ENCODE results near the gene JAM3.
"Not testable (repeated sequence)": the region's sequence is repeated elsewhere in the genome, so short reads cannot be mapped to it uniquely, and the experiment has no call there.

The JAM3 gene

DNA sequence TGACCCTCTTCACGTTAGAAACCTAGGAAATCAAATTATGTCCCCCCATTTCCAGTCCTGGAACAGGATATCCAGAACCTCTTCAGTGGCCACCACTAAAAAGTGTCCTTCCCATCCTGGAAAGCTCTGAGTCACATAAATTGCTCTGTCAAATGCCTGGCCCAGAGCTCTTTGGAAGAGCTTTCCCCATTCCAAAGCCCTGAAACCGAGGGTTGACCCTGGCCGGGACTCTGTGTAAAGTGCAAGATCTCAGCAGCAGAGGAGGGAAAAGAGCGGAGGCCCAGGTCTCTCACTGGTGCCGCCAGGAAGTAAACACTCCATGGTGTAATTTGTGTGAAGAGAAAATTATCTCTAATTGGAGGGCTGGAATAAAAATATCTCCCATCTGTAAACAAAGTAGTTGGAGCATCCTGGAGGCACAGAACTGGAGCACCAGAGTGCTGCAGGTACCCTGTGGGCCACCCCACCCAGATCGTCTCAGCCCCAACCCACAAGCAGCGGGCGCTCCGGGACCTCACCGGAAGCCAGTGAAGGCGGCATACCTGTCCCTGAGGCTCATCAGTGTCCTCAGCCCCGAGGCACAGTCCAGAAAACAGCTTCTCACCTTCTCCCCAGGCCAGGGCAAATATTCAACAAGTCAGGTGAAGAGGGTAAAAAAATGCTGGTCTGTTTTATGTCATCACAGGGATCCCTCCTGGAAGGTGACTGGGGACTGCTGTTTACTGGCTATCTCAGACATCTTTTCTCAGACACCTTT lies 4.7 kb upstream of the JAM3 start:
- DNase-seq, result peak; percentile 84

DNA sequence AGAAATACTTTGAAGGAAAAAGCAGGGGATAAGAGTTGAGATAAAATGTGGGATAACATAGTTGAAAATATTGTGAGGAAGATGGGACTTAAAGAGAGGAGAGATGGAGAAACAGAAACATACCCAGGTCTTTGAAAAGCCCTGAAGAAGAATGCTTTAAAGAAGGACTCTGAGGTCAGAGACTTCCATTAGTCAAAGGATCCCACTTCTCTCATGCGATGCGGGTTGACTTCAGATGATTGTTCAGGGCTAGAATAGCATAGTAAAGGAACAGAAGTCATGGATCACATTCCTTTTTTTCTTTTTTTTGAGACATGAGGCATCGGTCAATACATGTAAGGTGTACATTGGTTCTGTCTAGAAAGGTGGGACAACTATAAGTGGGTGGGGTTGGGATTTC lies 3.5 kb upstream of the JAM3 start:
- no peak for DNase-seq

DNA sequence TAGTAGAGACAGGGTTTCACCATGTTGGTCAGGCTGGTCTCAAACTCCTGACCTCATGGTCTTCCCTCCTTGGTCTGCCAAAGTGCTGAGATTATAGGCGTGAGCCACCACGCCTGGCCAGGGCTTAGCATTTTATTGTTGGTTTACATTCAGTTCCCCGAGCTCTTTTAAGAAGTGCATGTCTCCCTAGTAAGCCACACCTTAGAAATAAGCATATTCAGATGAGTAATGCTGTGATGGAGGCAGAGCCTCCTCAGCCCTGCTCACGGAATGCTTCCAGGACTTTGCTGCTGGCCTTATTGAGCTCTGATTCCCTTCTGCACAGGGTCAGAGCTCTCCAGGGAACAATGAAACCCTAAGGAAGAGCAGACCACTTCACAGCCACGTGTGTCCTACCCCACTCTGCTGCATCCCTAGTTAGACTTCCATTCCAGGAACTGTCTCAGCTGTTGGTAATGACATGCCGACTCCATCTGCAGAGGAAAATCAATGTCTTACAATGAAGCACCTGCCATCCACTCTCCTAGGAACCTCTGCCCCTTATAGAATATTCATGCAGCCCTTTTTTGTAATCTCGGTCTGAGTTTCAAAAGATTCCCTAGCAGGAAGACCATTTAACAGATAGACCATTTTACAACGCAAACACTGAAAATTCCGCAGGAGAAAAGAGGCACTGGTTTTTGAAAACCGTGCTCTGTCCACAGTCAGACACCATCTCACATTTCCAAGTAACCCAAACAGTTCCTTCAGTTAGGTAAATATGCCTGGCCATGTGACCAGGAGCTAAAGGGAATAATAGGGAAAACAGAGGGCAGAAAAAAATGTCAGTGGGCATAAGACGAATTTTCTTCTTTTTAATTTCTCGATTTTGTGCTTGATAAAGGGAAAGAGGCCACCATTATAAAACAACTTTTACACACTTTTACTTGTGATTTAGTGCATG lies 1.7 kb upstream of the JAM3 start:
- no peak for DNase-seq

DNA sequence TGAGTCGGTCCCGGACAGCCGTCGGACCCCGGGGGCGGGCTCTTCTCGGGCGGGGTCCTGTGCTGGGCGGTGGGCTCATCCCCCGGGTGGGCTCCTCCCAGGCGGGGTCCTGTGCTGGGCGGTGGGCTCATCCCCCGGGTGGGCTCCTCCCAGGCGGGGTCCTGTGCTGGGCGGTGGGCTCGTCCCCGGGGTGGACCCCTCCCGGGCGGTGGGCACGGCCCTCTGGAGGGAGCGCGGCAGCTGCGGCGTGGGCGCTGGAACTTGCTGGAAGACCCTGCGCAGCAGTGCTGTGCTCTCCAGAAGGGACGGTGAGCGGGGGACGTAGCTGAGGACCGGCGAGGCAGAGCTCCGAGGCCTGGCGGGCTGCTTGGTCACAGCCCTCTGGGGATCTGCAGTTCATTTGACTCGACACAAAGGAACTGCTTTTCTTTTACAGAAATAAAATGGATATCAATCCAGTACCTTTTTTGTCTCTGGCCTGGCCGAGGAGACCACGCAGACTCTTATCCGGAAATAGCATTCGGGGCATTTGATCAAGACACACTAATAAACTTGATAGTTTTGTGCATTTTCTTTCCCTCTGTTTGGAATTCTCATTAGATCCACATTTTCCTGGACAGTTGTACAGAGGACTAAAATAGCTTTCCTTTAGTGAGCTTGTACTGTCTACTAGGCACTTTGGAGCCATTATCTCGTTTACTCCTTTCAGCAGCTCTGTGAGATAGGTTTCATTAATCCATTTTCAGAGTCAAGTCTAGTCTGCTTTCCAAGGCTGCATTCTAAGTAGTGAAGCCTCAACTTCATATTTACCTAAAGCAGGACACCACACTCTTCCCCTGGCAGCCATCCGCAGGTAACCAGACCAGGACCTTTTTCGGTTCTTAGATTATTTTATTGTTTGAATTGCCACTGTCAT lies 812 bp downstream of the JAM3 start:
- peak; percentile 14 for DNase-seq

DNA sequence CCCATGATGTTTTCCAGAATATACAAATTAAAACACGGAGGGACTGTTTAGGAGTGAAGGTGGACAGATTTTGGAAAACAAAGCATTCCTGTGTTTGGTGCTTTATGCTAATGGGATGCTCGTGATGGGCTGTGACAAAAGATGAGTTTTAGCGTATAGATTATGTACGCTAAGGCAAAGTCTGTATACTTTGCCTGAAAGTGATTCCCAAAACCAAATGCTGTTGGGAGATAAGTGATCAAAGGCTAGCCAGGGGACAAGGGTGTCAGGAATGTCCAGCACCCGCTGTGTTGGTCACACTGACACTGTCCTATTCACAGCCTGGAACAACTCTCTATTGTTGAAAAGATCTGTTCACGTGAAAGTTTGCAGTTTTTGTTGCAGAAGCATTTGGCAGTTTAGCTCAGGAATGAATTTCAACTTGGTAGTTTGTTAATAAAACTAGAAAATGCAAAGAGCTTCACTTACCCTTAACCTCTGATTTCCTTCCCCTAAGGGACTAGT lies 1.5 kb downstream of the JAM3 start:
- no peak for DNase-seq

DNA sequence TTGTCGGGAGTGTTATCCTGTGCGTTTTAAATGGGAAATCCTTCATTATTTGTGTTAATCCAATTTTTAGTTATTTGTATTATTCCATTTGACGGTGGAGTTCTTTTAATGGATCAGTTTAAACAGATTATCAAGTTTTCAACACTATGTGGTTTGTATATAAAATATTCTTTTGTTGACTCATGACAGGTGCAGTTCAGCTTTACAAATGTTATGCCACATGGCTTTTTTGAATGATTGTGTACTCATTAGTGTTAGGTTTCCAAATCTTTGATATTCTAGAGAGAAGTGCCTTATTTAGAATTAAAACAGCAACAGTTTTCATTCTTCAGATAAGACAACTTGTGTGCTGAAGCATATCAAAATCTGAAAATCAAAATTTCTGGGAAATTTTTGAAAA lies 2.4 kb downstream of the JAM3 start:
- no peak for DNase-seq

DNA sequence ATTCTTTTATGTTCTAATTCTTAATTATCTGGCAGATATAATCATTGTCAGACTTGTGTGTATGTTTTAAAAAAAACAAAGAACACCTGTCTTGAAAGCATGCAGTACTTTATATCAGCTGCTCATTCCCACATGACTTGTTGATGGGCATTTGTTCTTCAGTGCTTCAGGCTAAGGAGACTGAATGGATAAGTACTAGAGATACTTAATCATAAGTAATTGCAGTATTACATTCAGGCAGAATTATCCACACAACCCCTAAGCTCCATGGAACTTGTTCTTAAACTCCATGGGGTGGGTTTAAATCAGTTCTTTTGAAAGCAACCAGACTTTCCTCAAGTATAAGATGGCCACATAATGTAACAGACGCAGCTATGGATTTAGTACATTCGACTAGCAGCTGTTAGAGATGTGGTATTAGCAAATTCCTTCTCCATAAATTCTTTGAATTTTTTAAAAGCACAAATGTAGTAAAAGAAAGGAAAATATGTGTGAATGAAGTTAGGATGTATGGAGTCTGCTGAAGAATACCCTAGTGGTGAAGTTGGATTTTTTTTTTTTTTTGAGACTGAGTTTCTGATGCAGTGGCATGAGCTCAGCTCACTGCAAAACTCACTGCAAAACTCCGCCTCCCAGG lies 3.0 kb downstream of the JAM3 start:
- DNase-seq, result peak; percentile 36

DNA sequence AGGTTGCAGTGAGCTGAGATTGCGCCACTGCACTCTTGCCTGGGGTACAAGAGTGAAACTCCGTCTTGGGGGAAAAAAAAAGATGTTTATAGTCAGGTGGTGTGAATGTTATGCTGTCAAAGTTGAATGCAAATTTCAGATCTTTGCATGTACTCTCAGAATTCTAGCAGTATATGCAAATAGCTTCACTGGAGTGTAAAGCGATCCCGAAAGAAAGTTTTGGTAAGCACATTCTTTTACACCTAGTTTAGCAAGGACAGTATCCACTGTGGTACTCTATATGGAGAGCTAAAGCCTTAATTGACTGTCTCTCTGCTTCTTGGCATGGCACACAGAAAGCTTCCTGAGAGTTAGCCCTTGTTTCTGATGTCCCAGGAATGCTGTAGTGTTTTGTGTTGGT lies 4.0 kb downstream of the JAM3 start:
- DNase-seq, result no peak

DNA sequence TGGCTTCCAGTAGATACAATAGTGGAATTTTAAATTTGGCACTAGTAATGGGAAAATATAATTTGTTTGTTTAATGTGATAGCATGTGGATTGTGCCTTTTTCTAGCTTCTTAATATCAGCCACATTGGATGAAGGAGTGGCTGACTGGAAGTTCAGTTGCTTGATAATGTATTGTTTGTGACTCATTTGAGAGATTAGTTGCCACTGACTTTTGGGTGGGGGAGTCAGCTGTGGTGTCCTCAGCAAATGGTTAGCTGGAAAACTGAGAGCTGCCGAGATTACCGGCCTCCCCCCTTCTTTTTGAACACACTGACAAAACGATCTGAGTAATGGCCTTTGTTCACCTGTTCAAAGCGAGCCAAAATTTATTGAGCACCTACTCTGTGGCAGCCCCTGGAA lies 5.5 kb downstream of the JAM3 start:
- no peak for DNase-seq

DNA sequence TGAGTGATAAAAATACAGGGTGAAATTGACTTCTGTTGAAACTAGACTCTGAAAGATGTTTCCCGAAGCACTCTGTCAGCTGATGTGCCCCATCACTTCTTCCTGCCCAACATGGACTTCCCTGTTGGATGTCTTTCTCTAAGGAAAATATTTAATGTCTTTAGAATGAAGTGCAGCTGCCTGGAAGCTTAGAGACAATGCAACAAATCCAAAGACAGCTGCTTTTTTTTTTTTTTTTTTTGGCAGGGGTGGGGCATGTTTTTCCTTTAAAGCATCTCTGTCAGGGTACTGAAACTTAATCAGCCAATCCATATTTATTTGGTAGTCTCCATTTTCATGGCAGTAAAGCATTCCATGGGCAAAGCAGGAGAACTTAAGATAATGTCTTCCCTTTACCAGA lies 5.9 kb downstream of the JAM3 start:
- DNase-seq, result no peak

DNA sequence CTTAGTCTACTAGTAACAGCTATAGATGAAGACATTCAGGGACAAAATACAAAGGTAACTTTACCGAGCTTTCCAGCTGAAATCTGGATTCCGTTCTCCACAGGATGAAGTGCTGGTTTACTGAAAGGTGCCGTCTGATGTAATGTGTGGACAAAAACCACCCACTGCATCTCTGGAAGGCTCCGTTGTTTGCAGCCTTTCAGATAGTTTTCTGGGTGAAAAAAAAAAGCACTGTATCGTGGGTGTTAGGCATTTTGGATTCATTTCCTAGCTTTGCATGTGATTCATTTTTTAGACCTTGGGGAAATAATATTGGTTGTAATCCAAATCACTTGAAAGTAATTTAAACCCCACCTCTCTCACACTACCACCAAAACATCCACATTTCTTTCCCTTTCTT lies 10.4 kb downstream of the JAM3 start:
- DNase-seq, result no peak

DNA sequence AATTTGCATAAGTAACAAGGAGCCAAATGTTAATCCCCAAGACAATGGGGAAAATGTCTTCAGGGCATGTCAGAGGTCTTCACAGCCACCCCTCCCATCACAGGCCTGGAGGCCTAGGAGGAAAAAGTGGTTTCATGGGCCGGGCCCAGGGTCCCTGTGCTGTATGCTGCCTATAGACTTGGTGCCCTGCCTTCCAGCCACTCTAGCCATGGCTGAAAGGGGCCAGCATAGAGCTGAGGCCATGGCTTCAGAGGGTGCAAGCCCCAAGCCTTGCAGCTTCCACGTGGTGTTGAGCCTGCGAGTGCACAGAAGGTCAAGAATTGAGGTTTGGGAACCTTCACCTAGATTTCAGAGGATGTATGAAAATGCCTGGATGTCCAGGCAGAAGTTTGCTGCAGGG lies 12.4 kb downstream of the JAM3 start:
- not testable (repeated sequence) for DNase-seq

DNA sequence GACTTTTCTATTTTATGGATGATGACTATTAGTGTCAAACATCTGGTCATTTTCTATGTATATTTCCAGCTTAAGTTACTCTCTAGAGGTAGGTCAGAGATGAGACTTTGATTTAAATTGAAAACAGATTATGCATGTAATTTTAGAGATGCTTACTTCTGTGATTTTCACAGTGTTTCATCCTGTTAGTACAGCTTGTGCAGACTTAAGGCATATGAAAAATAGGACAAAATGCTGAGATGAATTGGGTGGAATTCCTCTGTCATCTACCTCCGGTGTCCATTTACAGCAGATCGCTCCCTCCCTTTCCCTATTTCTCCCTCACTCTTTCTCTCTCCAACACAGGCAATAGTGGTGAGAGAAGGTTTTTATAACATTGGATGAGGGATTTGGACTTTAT lies 14.1 kb downstream of the JAM3 start:
- DNase-seq, result no peak

DNA sequence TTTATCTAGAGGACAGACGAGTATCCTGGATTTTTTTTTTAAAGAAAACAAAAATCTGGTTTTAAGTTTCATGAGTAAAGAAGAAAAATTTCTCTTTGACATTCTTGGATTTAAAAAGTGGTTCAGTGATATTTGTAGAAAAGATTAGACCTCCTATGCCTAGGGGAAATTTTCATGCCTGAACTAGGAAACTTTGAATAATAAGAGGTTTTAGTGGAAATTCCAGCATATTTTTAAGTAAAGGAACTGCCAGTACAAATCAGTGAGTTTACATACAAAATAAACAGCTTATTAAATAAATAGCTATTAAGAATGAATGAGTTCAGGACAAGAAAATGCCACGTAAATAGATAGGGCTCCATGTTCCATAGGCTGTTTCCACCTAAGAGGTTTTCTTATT lies 17.5 kb downstream of the JAM3 start:
- DNase-seq, result no peak

DNA sequence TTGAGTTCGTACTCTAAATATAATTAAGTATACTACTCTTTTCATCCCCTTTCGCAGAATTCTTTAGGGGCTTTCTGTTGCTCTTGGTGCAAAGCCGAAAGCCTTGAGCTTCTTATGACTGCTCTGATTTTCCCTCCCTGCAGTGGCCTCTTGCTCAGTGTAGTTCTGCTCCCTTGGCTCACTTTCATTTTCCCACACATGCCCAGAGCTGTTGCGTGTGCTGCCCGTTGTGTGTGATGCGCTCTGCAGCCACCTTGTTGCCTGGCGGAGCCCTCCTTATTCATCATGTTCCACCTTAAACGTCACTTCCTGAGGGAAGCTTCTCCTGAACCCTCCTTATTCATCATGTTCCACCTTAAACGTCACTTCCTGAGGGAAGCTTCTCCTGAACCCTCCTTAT lies 23.1 kb downstream of the JAM3 start:
- not testable (repeated sequence) for DNase-seq

DNA sequence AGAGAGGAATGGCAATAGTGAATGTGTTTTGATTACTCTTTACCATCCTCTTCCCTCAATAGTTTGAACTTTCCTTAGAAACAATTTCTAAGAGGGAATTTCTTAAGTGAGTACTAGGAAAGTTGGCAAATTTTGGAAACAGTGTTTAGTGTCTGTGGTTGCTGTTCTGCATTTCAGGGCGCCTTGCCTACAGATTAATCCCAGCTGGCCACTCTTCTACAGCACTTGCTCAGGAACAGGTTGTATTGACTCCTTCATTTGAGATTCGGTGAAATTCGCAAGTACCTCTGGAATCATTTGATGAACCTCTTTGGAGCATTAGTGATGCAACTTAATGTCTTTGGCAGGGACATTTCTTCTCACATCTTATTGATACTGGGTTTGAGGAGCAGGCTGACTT lies 28.3 kb downstream of the JAM3 start:
- DNase-seq, result no peak

DNA sequence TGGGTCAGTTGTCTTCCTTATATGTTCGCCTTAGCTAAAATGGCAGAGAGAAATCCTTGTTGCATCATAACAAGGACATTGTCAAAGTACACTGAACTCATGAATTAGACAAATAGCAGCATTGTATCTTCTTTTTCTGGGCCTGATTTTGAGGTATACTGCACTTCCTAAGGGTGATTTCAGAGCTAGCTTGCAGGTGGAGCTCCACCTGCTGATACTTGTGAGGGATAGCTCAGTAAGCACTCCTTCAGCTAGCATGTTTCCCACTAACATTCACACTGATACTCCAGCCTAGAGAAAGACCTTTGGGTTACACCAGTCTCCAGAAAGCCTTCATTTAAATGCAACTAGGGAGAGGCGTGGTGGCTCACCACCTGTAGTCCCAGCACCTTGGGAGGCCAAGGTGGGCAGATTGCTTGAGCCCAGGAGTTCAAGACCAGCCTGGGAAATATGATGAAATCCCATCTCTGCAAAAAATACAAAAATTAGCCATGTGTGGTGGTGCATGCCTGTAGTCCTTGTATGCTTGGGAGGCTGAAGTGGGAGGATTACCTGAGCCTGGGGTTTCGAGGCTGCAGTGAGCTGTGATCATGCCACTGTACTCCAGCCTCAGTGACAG lies 29.8 kb downstream of the JAM3 start:
- peak; percentile 41 for DNase-seq

DNA sequence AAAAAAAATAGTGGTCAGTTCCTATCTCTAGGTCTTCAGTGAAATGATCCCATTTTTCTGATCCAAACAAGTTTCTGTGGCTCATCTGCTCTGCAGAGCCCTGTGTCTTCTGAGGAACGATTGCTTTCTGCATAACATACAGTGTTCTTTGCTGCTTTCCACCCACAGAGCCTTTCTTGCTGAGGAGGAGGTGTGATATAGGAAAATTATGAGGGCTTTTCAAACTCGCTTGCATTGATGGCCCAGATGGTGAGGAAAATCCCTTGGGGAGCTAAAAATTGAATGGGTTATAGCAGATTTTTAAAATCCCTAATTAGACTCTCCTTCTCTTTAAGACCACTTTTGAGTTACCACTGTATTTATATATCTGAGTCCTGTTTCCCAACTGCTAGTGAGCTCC lies 31.3 kb downstream of the JAM3 start:
- no peak for DNase-seq

DNA sequence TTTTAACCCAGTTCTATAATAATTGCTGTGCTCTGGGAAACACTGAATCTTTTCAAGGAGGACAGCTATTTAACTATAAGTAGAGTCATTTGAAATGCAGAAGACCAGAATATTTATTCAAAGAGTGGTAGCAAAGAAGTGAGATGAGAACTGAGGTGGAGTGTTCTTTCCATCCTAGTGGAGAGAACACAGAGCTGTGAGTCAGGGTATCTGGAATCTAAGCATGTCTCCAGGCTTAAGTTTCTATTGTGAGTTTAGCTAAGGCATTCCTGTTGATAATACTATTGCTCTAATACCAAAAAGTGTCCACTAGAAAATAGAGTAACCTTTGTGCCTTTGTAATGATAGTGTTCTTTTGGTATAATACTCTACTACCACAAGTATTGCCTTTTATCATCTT lies 32.4 kb downstream of the JAM3 start:
- DNase-seq, result no peak

DNA sequence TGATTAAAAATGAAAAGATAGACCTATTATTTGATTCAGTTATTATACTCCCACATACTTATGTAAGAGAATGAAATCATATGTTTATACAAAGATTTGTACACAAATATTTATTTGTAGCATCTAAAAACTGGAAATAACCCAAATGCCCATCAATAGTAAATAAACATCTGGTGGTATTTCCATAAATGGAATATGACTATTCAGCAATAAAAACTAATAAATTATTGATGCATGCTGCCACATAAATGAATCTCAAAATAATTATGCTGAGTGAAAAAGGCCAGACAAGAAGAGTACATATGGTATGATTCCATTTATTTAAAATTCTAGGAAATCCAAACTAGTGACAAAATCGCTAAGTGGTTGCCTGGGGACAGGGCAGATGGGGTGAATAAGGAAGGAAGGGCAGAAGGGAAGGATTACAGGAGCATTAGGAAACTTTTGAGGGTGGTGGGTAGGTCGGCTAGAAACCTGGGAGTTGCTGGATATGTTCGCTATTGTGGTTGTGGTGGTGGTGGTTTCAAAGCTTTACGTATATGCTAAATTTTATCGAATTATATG lies 41.5 kb downstream of the JAM3 start:
- no peak for DNase-seq

DNA sequence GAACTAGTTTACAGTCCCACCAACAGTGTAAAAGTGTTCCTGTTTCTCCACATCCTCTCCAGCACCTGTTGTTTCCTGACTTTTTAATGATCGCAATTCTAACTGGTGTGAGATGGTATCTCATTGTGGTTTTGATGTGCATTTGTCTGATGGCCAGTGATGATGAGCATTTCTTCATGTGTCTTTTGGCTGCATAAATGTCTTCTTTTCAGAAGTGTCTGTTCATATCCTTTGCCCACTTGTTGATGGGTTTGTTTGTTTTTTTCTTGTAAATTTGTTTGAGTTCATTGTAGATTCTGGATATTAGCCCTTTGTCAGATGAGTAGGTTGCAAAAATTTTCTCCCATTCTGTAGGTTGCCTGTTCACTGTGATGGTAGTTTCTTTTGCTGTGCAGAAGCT lies 44.9 kb downstream of the JAM3 start:
- DNase-seq, result not testable (repeated sequence)

DNA sequence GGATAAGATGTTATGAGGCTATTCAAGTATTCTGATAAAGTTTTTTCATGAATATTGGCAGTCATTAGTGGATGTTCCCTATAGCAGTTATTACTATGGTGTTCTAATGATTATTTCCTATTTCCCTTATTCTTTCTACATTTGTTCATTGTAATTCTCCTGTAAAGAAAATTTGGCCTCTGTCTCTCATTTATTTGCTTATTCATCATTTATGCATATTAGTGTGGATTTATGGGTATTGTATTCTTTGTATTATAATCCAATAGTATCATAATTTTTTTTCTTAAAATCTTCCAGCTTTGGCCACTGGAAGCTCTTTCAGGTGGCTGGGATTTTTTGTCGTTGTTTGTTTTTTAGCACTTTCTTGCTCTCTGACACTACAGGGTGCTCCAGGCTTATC lies 47.3 kb downstream of the JAM3 start:
- no peak for DNase-seq

All from COR-L47 (cell line).